Thyroid gland (tissue), 4 donors: ENCODE results near the gene RELB.

Source experiments
- POLR2A ChIP-seq, 2 donors: fragments of 450-650 bp; IDR thresholded peaks; one replicate each; pipeline ENCODE4 v1.6.1; 2017; ENCODE audit warnings: antibody characterized with exemption in 2 of 2, mild to moderate bottlenecking in 2 of 2, moderate library complexity in 1 of 2
- TF ChIP-seq, protein P1 (sequence below), 6 experiments: fragments of 200-600 bp in 3 of 6; fragments of 450-650 bp in 3 of 6; sonication (generic) in 3 of 6; IDR thresholded peaks; one replicate each; pipeline ENCODE4 v1.5.1; 2016 to 2019; ENCODE audit warnings: antibody characterized with exemption in 6 of 6, mild to moderate bottlenecking in 2 of 6, inconsistent platforms in 1 of 6, moderate library complexity in 1 of 6

DNA sequence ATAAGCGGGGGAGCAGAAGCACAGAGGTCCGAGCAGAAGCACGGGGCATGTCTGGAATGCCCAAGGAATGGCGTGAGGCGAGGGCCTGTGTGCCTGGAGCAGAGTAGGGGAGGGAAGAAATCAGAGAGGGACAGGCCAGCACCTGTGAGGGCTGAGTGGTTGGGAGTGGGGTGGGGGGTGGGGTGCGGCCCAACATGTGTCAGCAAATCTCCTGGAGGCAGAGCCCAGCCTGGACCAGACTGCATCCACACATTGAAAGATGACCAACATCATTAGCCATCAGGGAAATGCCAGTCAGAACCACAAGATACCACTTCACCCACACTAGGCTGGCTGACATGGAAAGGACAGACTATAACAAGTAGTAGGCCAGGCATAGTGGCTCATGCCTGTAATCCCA lies 48.8 kb downstream of the RELB start:
- TF ChIP-seq, protein P1, sequence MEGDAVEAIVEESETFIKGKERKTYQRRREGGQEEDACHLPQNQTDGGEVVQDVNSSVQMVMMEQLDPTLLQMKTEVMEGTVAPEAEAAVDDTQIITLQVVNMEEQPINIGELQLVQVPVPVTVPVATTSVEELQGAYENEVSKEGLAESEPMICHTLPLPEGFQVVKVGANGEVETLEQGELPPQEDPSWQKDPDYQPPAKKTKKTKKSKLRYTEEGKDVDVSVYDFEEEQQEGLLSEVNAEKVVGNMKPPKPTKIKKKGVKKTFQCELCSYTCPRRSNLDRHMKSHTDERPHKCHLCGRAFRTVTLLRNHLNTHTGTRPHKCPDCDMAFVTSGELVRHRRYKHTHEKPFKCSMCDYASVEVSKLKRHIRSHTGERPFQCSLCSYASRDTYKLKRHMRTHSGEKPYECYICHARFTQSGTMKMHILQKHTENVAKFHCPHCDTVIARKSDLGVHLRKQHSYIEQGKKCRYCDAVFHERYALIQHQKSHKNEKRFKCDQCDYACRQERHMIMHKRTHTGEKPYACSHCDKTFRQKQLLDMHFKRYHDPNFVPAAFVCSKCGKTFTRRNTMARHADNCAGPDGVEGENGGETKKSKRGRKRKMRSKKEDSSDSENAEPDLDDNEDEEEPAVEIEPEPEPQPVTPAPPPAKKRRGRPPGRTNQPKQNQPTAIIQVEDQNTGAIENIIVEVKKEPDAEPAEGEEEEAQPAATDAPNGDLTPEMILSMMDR (IDR thresholded peaks at IDR 0.05): no peak
- TF ChIP-seq POLR2A (IDR thresholded peaks at IDR 0.05): no peak
